Neural cell (in vitro differentiated cells): ENCODE data around the gene VEGFB. TPM values are rescaled to one million over a fixed set of nuclear protein-coding genes. Genes with fewer than 3 reads are reported as not detected.

Experiments
- H2AFZ ChIP-seq: fragments of 200-600, 300-800 bp; sonication (generic), shearing (Covaris generic); 2 replicates; pipeline ENCODE4 v1.6.0; 2014; ENCODE audit warnings: low read depth, mild to moderate bottlenecking, antibody characterized with exemption, low read length, moderate library complexity
- H3F3A ChIP-seq: fragments of 200-600 bp; shearing (Covaris generic); 2 replicates; pipeline ENCODE4 v1.6.1; 2016; ENCODE audit warnings: mild to moderate bottlenecking, moderate library complexity, mixed read lengths, antibody characterized with exemption, low read length; ENCODE audit not compliant: insufficient read depth, poor library complexity, severe bottlenecking
- H3K27ac ChIP-seq: fragments of 200-600, 300-800 bp; sonication (generic), shearing (Covaris generic); 2 replicates; pipeline ENCODE4 v1.5.1; 2014; ENCODE audit warnings: mild to moderate bottlenecking, low read length, moderate library complexity
- H3K27me3 ChIP-seq: fragments of 300-800, 200-600 bp; sonication (generic), shearing (Covaris generic); 2 replicates; pipeline ENCODE4 v1.6.0; 2014; ENCODE audit warnings: mild to moderate bottlenecking, low read depth, low read length, moderate library complexity; ENCODE audit not compliant: insufficient read depth
- H3K36me3 ChIP-seq: fragments of 300-800, 200-600 bp; sonication (generic), shearing (Covaris generic); 2 replicates; pipeline ENCODE4 v1.5.1; 2014; ENCODE audit warnings: mild to moderate bottlenecking, antibody characterized with exemption, low read length, moderate library complexity; ENCODE audit not compliant: insufficient read depth
- H3K4me2 ChIP-seq: fragments of 300-800, 200-600 bp; sonication (generic), shearing (Covaris generic); 2 replicates; pipeline ENCODE4 v1.6.0; 2014; ENCODE audit warnings: mild to moderate bottlenecking, low read length
- H3K4me3 ChIP-seq: fragments of 300-800, 200-600 bp; sonication (generic), shearing (Covaris generic); 2 replicates; pipeline ENCODE4 v1.5.1; 2014; ENCODE audit warnings: mild to moderate bottlenecking, low read length, moderate library complexity
- H3K79me2 ChIP-seq: fragments of 200-600 bp; shearing (Covaris generic); replicated peaks from 2 replicates; pipeline ENCODE4 v1.6.0; 2014; ENCODE audit warnings: mild to moderate bottlenecking, low read length, moderate library complexity; ENCODE audit not compliant: insufficient read depth
- H3K9ac ChIP-seq: fragments of 300-800, 200-600 bp; sonication (generic), shearing (Covaris generic); 2 replicates; pipeline ENCODE4 v1.6.1; 2016; ENCODE audit warnings: mild to moderate bottlenecking, low read length, mixed read lengths
- H3K9me2 ChIP-seq: fragments of 200-600 bp; shearing (Covaris generic); 2 replicates; pipeline ENCODE4 v1.6.1; 2016; ENCODE audit warnings: mild to moderate bottlenecking, low read length, mixed read lengths; ENCODE audit not compliant: insufficient read depth
- H3K9me3 ChIP-seq: fragments of 200-600, 300-800 bp; sonication (generic), shearing (Covaris generic); 2 replicates; pipeline ENCODE4 v1.6.1; 2016; ENCODE audit warnings: mild to moderate bottlenecking, mixed run types, low read length, moderate library complexity, mixed read lengths
- H4K20me1 ChIP-seq: fragments of 200-600 bp; shearing (Covaris generic); 2 replicates; pipeline ENCODE4 v1.6.1; 2016; ENCODE audit warnings: mild to moderate bottlenecking, mixed run types; ENCODE audit not compliant: insufficient read depth
- CTCF ChIP-seq: fragments of 450-650 bp; IDR thresholded peaks from 2 replicates; pipeline ENCODE4 v1.5.1; 2014; ENCODE audit warnings: antibody characterized with exemption, mild to moderate bottlenecking, moderate library complexity; ENCODE audit not compliant: poor library complexity, severe bottlenecking
- EP300 ChIP-seq: fragments of 450-650 bp; conservative IDR thresholded peaks from 2 replicates; pipeline ENCODE4 v1.6.1; 2014; ENCODE audit warnings: antibody characterized with exemption, mild to moderate bottlenecking, moderate library complexity; ENCODE audit not compliant: poor library complexity, severe bottlenecking
- EZH2 ChIP-seq: fragments of 200-600, 300-800 bp; shearing (Covaris generic), sonication (generic); IDR thresholded peaks from 2 replicates; pipeline ENCODE4 v1.6.1; 2014; ENCODE audit warnings: antibody characterized with exemption, low read length, borderline replicate concordance, mild to moderate bottlenecking; ENCODE audit not compliant: insufficient read depth, poor library complexity, severe bottlenecking
- MXI1 ChIP-seq: fragments of 450-650 bp; conservative IDR thresholded peaks from 2 replicates; pipeline ENCODE4 v1.6.1; 2014; ENCODE audit warnings: antibody characterized with exemption, mild to moderate bottlenecking; ENCODE audit not compliant: poor library complexity, severe bottlenecking
- POLR2AphosphoS5 ChIP-seq: IDR thresholded peaks from 2 replicates; pipeline ENCODE4 v1.6.1; 2012
- RAD21 ChIP-seq: fragments of 450-650 bp; conservative IDR thresholded peaks from 2 replicates; pipeline ENCODE4 v1.6.1; 2014; ENCODE audit warnings: antibody characterized with exemption, mild to moderate bottlenecking, moderate library complexity
- REST ChIP-seq: IDR thresholded peaks from 2 replicates; pipeline ENCODE4 v1.6.1; 2012; ENCODE audit warnings: borderline replicate concordance
- SMC3 ChIP-seq: fragments of 450-650 bp; conservative IDR thresholded peaks from 2 replicates; pipeline ENCODE4 v1.6.1; 2014; ENCODE audit warnings: antibody characterized with exemption, mild to moderate bottlenecking, moderate library complexity; ENCODE audit not compliant: poor library complexity
- TAF1 ChIP-seq: IDR thresholded peaks from 2 replicates; pipeline ENCODE4 v1.6.1; 2012; ENCODE audit warnings: low read depth
- polyA plus RNA-seq: library from polyadenylated mRNA; depleted of rRNA; stranded (reverse); fragments of >200 nt; gene quantifications from 2 replicates; pipeline ENCODE4 v1.2.3, GENCODE V29; 2014

Gene VEGFB
- polyA plus RNA-seq, 1 donor from 2014 or later: 4.8 TPM

- no peak overlapping the region for H3K9ac ChIP-seq
These were observed 21.0 kb downstream of the VEGFB start for GRCh38 chr11:64255135-64256128.

GRCh38 chr11:64256300-64256699 is 21.9 kb downstream of the VEGFB start:
- no peak overlapping the region for H3K27ac ChIP-seq
- no peaks in the 10 kb centered on the region for H3K79me2 ChIP-seq
- H3K36me3 ChIP-seq: no peaks in the 10 kb centered on the region
- no peaks in the 10 kb centered on the region for H3K9me3 ChIP-seq
- H2AFZ ChIP-seq: no peak overlapping the region
- no peaks in the 10 kb centered on the region for H3K9me2 ChIP-seq
- H3K27me3 ChIP-seq: peaks cover 6% of the 10 kb centered on the region
- TF ChIP-seq MXI1: no peak
- TF ChIP-seq POLR2AphosphoS5: no peak
- no peak for TF ChIP-seq RAD21
- TF ChIP-seq EZH2: no peak
- no peak for TF ChIP-seq REST
- no peak for TF ChIP-seq TAF1
- no peak for TF ChIP-seq CTCF
- TF ChIP-seq EP300: no peak
- no peak for TF ChIP-seq SMC3
- no peaks in the 10 kb centered on the region for H3F3A ChIP-seq
- no peak overlapping the region for H3K4me3 ChIP-seq
- H3K4me2 ChIP-seq: no peak overlapping the region
- H4K20me1 ChIP-seq: no peaks in the 10 kb centered on the region
- H3K9ac ChIP-seq: no peak overlapping the region

More at GRCh38 chr11:64255135-64256128, 21.0 kb downstream of the VEGFB start:
- Histone ChIP-seq H3K9me3 (no peaks in the 10 kb centered on the region), H3K79me2 (no peaks in the 10 kb centered on the region), H3K27me3 (peaks cover 8% of the 10 kb centered on the region), H3K4me2 (no peak overlapping the region), H3K4me3 (no peak overlapping the region), H4K20me1 (no peaks in the 10 kb centered on the region), H3K36me3 (no peaks in the 10 kb centered on the region), H3K27ac (no peak overlapping the region), H2AFZ (no peak overlapping the region), H3K9me2 (no peaks in the 10 kb centered on the region), H3F3A (no peaks in the 10 kb centered on the region)
- TF ChIP-seq RAD21 (no peak), EZH2 (no peak), CTCF (no peak), POLR2AphosphoS5 (no peak), TAF1 (no peak)
